Neural crest cell (in vitro differentiated cells): ENCODE measurements around the gene PALD1. TPM values are rescaled to one million over a fixed set of nuclear protein-coding genes. Genes with fewer than 3 reads are reported as not detected.

ENCODE experiments used
- DNase-seq: peaks from one replicate; pipeline ENCODE4 v3.0.0; 2021; ENCODE audit warnings: low read depth, mixed read lengths, low spot score
- H3K27ac Mint-ChIP-seq: one replicate; pipeline ENCODE4 v1.8.0; 2021; ENCODE audit warnings: mild to moderate bottlenecking, mixed read lengths; ENCODE audit not compliant: unreplicated experiment
- H3K27me3 Mint-ChIP-seq: 2 replicates; pipeline ENCODE4 v1.8.0; 2021; ENCODE audit warnings: low read depth, mild to moderate bottlenecking, mixed read lengths
- H3K36me3 Mint-ChIP-seq: 2 replicates; pipeline ENCODE4 v1.8.0; 2021; ENCODE audit warnings: low read depth, mild to moderate bottlenecking, mixed read lengths
- H3K4me1 Mint-ChIP-seq: 2 replicates; pipeline ENCODE4 v1.8.0; 2021; ENCODE audit warnings: mixed read lengths
- H3K4me3 Mint-ChIP-seq: one replicate; pipeline ENCODE4 v1.8.0; 2021; ENCODE audit warnings: mild to moderate bottlenecking, mixed read lengths
- H3K9me3 Mint-ChIP-seq: 2 replicates; pipeline ENCODE4 v1.8.0; 2021; ENCODE audit warnings: mixed read lengths
- CTCF ChIP-seq: fragments of 200-600 bp; sonication (generic); conservative IDR thresholded peaks from 2 replicates; pipeline ENCODE4 v1.5.0; 2021; ENCODE audit warnings: antibody characterized with exemption, mild to moderate bottlenecking
- total RNA-seq: library from RNA; stranded (reverse); gene quantifications from 2 replicates; pipeline ENCODE4 v1.2.1, GENCODE V29; 2021

Gene PALD1
- total RNA-seq, 1 donor from 2014 or later: 14.3 TPM

- Mint-ChIP-seq H3K4me3 (no peak overlapping the region), H3K4me1 (peaks cover 37% of the 10 kb centered on the region)
- TF ChIP-seq CTCF: no peak
Measured at GRCh38 chr10:70492786-70493659, 14.5 kb downstream of the PALD1 start.

GRCh38 chr10:70493660-70494234, 15.2 kb downstream of the PALD1 start:
- peak; percentile 41 for DNase-seq
- TF ChIP-seq CTCF: no peak
- Mint-ChIP-seq H3K9me3 (no peaks in the 10 kb centered on the region), H3K4me1 (peaks cover 43% of the 10 kb centered on the region), H3K36me3 (no peaks in the 10 kb centered on the region), H3K4me3 (no peak overlapping the region), H3K27me3 (no peaks in the 10 kb centered on the region), H3K27ac (peak overlapping the region; percentile 32)

More at GRCh38 chr10:70492786-70493659, 14.5 kb downstream of the PALD1 start:
- H3K9me3 Mint-ChIP-seq: no peaks in the 10 kb centered on the region
- no peak for DNase-seq
- no peaks in the 10 kb centered on the region for H3K27me3 Mint-ChIP-seq
- H3K36me3 Mint-ChIP-seq: no peaks in the 10 kb centered on the region
- peak overlapping the region; percentile 32 for H3K27ac Mint-ChIP-seq

- peaks cover 51% of the 10 kb centered on the region for H3K4me1 Mint-ChIP-seq
- H3K36me3 Mint-ChIP-seq: no peaks in the 10 kb centered on the region
- no peak for DNase-seq
- H3K9me3 Mint-ChIP-seq: no peaks in the 10 kb centered on the region
- no peak overlapping the region for H3K4me3 Mint-ChIP-seq
- TF ChIP-seq CTCF: no peak
- no peaks in the 10 kb centered on the region for H3K27me3 Mint-ChIP-seq
- no peak overlapping the region for H3K27ac Mint-ChIP-seq
Measured at GRCh38 chr10:70494536-70494935, 16.0 kb downstream of the PALD1 start.

GRCh38 chr10:70494966-70495365, 16.4 kb downstream of the PALD1 start:
- H3K27me3 Mint-ChIP-seq: no peaks in the 10 kb centered on the region
- no peak overlapping the region for H3K4me3 Mint-ChIP-seq
- no peak for DNase-seq
- peak overlapping the region; percentile 37 for H3K27ac Mint-ChIP-seq
- H3K36me3 Mint-ChIP-seq: no peaks in the 10 kb centered on the region
- TF ChIP-seq CTCF: no peak
- H3K4me1 Mint-ChIP-seq: peaks cover 55% of the 10 kb centered on the region
- no peaks in the 10 kb centered on the region for H3K9me3 Mint-ChIP-seq

- no peak for DNase-seq
- H3K4me1 Mint-ChIP-seq: peaks cover 64% of the 10 kb centered on the region
- H3K27ac Mint-ChIP-seq: peak overlapping the region; percentile 37
- no peak for TF ChIP-seq CTCF
- H3K9me3 Mint-ChIP-seq: no peaks in the 10 kb centered on the region
- no peak overlapping the region for H3K4me3 Mint-ChIP-seq
- H3K27me3 Mint-ChIP-seq: no peaks in the 10 kb centered on the region
- no peaks in the 10 kb centered on the region for H3K36me3 Mint-ChIP-seq
Measured at GRCh38 chr10:70495691-70496261, 17.2 kb downstream of the PALD1 start.
